ENCODE data around the gene NFS1.
"Not testable (repeated sequence)": the region's sequence is repeated elsewhere in the genome, so short reads cannot be mapped to it uniquely, and the experiment has no call there.

The NFS1 gene

DNA sequence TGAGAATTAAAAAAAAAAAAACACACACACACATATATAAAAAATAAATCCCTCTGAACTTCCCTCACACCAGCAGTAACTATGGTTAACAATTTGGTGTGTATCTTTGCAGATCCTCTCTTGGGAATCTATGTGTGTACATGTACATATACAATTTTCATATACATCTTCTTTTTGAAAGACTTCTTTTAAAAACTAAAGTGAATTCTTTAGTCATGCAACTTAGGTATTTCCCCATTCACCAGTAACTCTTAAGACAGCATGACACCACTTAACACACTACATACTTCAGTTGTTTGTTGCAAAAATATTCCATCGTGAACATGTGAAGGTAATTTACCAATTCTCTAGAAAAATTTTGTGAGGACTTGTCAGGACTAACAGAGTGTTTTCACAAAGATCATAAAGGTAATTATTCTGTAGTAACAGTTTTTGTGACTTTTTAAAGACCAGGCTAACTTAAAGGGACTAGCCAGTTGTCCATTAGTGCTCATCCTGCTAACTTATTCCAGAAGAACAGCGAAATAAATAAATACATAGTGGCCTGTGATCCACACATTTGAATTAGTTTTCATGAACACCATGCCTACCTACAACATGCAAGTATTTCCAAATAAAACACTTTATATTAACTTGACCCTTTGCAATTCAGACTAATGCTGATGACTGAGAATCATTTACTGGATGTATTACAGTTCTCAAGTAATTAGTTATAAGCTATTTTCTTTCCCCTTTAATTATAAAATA, 30.9 kb upstream of the NFS1 start:
- DNase-seq (ENCODE audit: low read depth in 2 of 2): no peak

GRCh38 chr20:35729283-35729807, 30.2 kb upstream of the NFS1 start:
- no peak for DNase-seq (ENCODE audit: low read depth in 2 of 2)

GRCh38 chr20:35726842-35727711, 27.9 kb upstream of the NFS1 start:
- no peak for DNase-seq (ENCODE audit: low read depth in 2 of 2)

- no peak for DNase-seq (ENCODE audit: low read depth in 2 of 2)
These were observed 25.4 kb upstream of the NFS1 start for GRCh38 chr20:35724321-35725230.

- DNase-seq (ENCODE audit: low read depth in 2 of 2): not testable (repeated sequence)
These were observed 24.6 kb upstream of the NFS1 start for GRCh38 chr20:35723652-35724320.

GRCh38 chr20:35723275-35723639, 24.1 kb upstream of the NFS1 start:
- DNase-seq (ENCODE audit: low read depth in 2 of 2): not testable (repeated sequence)

GRCh38 chr20:35721621-35722020, 22.5 kb upstream of the NFS1 start:
- no peak for DNase-seq (ENCODE audit: low read depth in 2 of 2)

DNA sequence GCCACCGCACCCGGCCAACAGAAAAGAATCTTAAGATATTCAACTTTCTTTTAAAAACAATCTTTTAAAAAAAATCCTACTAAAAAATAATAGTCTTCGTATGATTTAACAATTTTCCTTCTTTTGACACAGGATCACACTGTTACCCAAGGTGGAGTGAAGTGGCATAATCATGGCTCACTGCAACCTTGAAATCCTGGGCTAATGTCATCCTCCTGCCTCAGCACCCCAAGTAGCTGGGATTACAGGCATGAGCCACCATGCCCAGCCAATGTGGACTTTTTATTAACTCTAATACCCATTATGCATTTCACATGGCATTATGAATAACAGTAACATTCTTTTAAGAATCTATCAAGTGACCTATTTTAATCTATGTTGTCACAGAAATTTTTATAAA, 22.1 kb upstream of the NFS1 start:
- no peak for DNase-seq (ENCODE audit: low read depth in 2 of 2)

DNA sequence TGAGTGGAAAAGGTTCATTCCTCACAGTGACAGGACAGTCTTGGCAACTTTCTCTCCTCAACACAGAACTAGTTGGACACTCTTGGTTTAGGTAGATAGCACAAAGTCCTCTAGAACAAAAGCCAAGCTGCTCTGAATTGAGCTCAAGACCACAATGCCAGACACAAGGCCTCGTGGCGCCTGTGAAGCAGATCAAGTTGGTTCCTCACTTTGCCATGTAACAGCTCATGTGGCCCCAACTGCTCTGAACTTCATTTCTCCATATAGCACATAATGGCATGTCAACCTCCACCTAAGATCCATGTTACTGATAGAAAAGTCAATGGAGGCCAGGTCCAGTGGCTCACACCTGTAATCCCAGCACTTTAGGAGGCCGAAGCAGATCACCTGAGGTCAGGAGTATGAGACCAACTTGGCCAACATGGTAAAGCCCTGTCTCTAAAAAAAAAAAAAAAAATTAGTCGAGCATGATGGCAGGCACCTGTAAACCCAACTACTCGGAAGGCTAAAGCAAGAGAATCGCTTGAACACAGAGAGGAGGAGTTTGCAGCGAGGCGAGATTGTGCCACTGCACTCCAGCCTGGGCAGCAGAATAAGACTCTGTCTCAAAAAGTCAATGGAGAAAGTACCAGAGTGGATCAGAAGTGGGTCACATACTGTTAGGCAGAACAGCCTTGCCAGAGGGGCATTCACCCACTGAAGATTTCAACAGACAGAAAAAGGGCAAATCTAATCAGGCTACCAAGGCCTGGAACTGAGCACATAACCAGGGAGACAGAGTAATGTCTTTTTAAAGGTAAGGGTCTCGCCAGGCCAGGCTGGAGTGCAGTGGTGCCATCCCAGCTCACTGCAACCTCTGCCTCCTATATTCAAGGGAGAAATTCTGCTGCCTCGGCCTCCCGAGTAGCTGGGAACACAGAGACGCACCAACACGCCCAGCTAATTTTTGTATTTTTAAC, 21.3 kb upstream of the NFS1 start:
- DNase-seq (ENCODE audit: low read depth in 2 of 2): no peak

- DNase-seq (ENCODE audit: low read depth in 2 of 2): no peak
These were observed 20.6 kb upstream of the NFS1 start for GRCh38 chr20:35719717-35720116.

DNA sequence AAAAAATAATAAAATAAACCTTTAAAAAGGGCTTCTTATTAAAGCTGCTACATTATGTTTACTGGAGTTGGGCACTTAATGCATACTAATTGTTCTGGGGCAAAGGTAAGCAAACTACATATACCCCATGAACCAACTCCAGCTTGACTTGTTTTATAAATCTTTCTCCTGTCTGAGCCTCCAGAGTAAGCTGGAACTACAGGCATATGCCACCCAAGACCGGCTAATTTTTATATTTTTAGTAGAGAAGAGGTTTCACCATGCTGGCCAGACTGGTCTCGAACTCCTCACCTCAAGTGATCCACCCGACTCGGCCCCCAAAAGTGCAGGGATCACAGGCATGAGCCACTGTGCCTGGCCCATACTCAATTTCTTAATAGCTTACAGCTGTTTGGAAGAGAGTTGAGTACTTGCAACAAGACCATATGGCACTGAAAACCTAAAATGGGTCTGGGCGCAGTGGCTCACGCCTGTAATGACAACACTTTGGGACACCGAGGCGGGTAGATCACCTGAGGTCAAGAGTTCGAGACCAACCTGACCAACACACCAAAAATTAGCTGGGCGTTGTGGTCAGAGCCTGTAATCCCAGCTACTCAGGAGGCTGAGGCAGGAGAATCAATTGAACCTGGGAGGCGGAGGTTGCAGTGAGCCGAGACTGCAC, 20.0 kb upstream of the NFS1 start:
- DNase-seq (ENCODE audit: low read depth in 2 of 2): no peak

DNA sequence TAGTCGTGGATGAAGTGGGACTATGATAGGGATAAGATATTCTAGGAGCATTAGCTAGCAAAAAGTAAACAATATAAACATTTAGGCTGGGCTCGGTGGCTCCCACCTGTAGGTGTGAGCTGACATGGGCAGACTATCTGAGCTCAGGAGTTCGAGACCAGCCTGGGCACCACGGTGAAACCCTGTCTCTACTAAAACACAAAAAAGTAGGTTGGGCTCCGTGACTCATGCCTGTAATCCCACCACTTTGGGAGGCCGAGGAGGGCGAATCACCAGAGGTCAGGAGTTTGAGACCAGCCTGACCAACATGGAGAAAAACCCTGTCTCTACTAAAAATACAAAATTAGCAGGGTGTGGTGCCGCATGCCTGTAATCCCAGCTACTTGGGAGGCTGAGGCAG, 19.2 kb upstream of the NFS1 start:
- DNase-seq (ENCODE audit: low read depth in 2 of 2): not testable (repeated sequence)

- no peak for DNase-seq (ENCODE audit: low read depth in 2 of 2)
These were observed 17.2 kb upstream of the NFS1 start for GRCh38 chr20:35716330-35716729.

DNA sequence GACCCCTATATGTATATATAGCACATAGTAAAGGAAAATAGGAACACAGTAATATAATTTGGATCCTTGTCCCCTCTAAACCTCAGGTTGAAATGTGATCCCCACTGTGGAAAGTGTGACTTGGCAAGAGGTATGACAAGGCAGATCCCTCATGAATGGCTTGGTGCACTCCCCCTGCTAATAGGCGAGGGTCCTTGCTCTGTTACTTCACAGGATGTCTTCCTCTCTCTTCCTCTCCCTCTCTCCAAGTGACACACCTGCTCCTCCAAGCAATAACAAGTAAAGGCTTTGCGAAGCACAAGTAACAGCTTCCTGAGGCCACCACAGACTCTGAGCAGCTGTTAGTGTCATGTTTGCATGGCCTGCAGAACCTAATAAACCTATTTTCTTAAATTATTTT, 16.5 kb upstream of the NFS1 start:
- no peak for DNase-seq (ENCODE audit: low read depth in 2 of 2)

- DNase-seq (ENCODE audit: low read depth in 2 of 2): no peak
These were observed 15.0 kb upstream of the NFS1 start for GRCh38 chr20:35714127-35714526.

DNA sequence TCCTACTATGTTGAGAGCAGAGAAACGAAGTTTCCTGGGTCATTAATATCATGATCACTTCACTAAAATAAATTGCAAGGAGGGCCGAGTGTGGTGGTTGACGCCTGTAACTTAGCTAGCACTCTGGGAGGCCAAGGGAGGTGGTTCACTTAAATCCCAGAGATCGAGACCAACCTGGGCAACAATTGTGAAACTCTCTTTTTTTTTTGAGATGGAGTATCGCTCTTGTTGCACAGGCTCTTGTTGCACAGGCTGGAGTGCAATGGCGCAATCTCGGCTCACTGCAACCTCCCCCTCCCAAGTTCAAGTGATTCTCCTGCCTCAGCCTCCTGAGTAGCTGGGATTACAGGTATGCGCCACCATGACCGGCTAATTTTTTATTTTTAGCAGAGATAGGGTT, 14.0 kb upstream of the NFS1 start:
- DNase-seq (ENCODE audit: low read depth in 2 of 2): not testable (repeated sequence)

DNA sequence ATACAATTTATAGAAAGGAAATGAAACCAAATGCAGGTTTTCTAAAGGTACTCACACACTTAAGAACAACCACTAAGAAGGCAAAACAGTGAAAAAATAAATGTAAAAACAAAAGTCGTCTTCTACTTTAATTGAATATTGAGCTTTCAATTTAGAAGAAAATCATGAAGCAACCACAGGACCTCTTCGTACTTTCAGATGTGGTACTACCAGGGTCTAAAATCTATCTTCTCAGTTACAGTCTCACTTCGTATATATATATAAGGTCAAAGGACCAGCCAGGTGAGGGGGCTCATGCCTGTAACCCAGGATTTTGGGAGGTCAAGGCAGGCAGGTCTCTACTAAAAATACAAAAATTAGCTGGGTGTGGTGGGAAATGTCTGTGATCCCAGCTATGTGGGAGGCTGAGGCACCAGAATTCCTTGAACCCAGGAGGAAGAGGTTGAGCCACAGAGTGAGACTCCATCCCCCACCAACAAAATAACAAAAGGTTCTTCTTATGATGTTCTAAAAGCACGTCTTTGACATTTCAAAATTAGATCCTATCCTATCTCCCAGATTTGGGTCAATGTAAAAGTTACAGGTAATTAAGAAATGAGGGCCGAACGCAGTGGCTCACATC, 12.5 kb upstream of the NFS1 start:
- no peak for DNase-seq (ENCODE audit: low read depth in 2 of 2)

DNA sequence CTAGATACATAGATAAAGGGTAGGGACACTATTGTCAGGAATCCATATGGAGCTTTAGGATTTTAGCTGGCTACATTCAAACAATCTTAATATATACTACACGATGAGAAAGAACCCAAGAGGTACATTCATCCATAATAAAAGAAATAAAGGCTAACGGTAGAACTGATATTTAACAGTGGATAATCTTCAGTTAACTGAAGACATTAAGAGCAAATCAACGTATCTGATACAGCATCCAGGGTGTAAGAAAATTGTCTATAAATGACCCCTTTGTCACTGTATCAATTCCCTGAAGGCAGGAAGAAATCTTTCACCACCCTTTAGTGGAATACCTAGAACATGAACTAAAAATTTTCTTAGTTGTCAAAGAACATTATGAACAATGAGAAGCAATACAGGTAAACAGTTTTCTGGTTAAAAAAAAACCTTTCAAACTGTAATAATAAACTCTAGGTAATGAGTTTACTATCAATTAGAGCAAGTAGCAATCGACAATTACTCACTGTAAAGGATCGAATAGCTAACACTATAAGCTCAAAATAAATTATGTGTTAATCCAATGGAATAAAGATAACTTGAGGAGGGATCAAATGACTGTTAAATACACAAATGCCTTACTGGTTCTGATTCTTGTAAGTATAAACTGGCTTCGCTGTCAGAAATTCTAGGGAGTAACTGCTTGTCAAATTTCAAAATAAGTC, 11.9 kb upstream of the NFS1 start:
- DNase-seq (ENCODE audit: low read depth in 2 of 2): no peak

- DNase-seq (ENCODE audit: low read depth in 2 of 2): no peak
These were observed 10.9 kb upstream of the NFS1 start for GRCh38 chr20:35710039-35710438.
